ENCODE data around the gene SCGB3A2. TPM values are rescaled to one million over a fixed set of nuclear protein-coding genes. Genes with fewer than 3 reads are reported as not detected.
A peak's percentile ranks its signal among the peaks of the same experiment; 100 is the strongest.

SCGB3A2 gene
- total and polyA plus RNA-seq, 2 of the 8 experiments (the other 6 are each of a cell fraction or from before 2014, with no cell fraction given): 47.1 to 63.6 TPM

DNA sequence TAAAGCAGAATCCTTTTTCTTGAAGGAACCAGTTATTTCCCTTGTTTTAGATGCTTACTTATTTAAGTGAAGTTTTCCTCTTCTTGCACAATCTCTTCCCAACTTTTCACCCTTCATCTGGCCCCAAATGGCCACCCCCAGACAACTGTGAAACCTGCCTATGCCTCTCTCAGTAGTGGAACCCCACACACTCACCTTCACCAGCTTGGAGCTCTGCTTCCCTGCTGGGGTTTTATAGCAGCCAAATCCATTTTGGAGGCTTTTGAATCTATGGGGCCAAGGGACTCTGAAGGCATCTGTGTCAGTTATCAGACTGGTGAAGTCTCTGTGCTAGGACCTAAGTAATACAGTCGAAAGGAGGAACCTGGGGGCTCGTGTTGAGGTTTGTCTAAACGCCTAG lies 24.2 kb upstream of the SCGB3A2 start:
- no peak overlapping the region for H3K14ac ChIP-seq (ENCODE audit: insufficient read length)
- no peak for TF ChIP-seq YY1 (IDR thresholded peaks at IDR 0.05; ENCODE audit: low read depth, low read length)
- TF ChIP-seq SAP30 (IDR thresholded peaks at IDR 0.05; ENCODE audit: insufficient read depth, insufficient replicate concordance, low read length): no peak
- no peak for TF ChIP-seq SP2 (IDR thresholded peaks at IDR 0.05; ENCODE audit: low read length)
- TF ChIP-seq RFX5 (IDR thresholded peaks at IDR 0.05; ENCODE audit: borderline replicate concordance, low read depth, low read length): no peak
- TF ChIP-seq E2F6 (IDR thresholded peaks at IDR 0.05): no peak
- TF ChIP-seq POLR2A (IDR thresholded peaks at IDR 0.05; ENCODE audit: control extremely low read depth in 1 of 2, low read depth in 2 of 2, low read length in 2 of 2): peak in 1 of 2 experiments; percentile 48; a peak in 2 of 3 replicates
- TF ChIP-seq JUND (IDR thresholded peaks at IDR 0.05; ENCODE audit: low read length): no peak
- no peak for TF ChIP-seq ZNF274 (IDR thresholded peaks at IDR 0.05; ENCODE audit: borderline replicate concordance, extremely low read depth, low read length)
- TF ChIP-seq MAFK (IDR thresholded peaks at IDR 0.05; ENCODE audit: low read depth, low read length): no peak
- peak; percentile 84; the same call in 1 of the 2 replicates for TF ChIP-seq POLR2AphosphoS5 (IDR thresholded peaks at IDR 0.05; ENCODE audit: low read depth, low read length)
- peak; percentile 18; the same call in 1 of the 2 replicates for TF ChIP-seq CEBPB (IDR thresholded peaks at IDR 0.05; ENCODE audit: low read depth, low read length)
- TF ChIP-seq, protein P1, sequence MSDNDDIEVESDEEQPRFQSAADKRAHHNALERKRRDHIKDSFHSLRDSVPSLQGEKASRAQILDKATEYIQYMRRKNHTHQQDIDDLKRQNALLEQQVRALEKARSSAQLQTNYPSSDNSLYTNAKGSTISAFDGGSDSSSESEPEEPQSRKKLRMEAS (IDR thresholded peaks at IDR 0.05): no peak
- TF ChIP-seq SIRT6 (IDR thresholded peaks at IDR 0.05; ENCODE audit: low read length): no peak
- TF ChIP-seq CHD1 (IDR thresholded peaks at IDR 0.05; ENCODE audit: low read depth, low read length): no peak
- no peak for TF ChIP-seq CHD2 (IDR thresholded peaks at IDR 0.05; ENCODE audit: low read length)

More for the DNA sequence above, 24.2 kb upstream of the SCGB3A2 start:
- DNase-seq (ENCODE audit: low read depth in 1 of 2, low spot score in 2 of 2): no peak
- H4K20me1 ChIP-seq (replicated peaks in 1 of 2; ENCODE audit: control insufficient read depth in 1 of 2, insufficient read depth in 2 of 2, low read length in 2 of 2): no peaks in the 10 kb centered on the region
- FAIRE-seq: no peak
- H3K56ac ChIP-seq (replicated peaks; ENCODE audit: insufficient read length, low read depth, low read length): no peak overlapping the region
- no peak overlapping the region for H3K23ac ChIP-seq (ENCODE audit: insufficient read length)
- H3K27me3 ChIP-seq (replicated peaks in 1 of 4; ENCODE audit: control insufficient read depth in 3 of 4, extremely low read depth in 1 of 4, insufficient read depth in 3 of 4, low read length in 3 of 4): peaks cover 0 to 2% (median 0%) of the 10 kb centered on the region in 4 experiments; a peak in 1 of 7 replicates
- H3K79me1 ChIP-seq (ENCODE audit: low read depth, low read length): no peaks in the 10 kb centered on the region
- no peaks in the 10 kb centered on the region for H3K23me2 ChIP-seq (ENCODE audit: low read depth, low read length)
- H2BK120ac ChIP-seq (replicated peaks; ENCODE audit: low read depth, low read length): no peak overlapping the region
- no peak overlapping the region for H2BK5ac ChIP-seq (ENCODE audit: low read depth, low read length)
- H2BK20ac ChIP-seq (ENCODE audit: low read length): no peak overlapping the region
- no peak overlapping the region for H3K4ac ChIP-seq (replicated peaks; ENCODE audit: insufficient read length, low read depth, low read length)
- ChIA-PET CTCF (ENCODE audit: partially characterized antibody) (interaction anchor here (1.2 to 9.2 kb wide), 4 partner anchors 27 to 78 kb away, joined by 3 to 126 read pairs (median 8); no protein-coding TSS in a partner anchor), POLR2A (ENCODE audit: partially characterized antibody) (interaction anchor here (0.6 to 26.7 kb wide), 14 partner anchors 8 to 1338 kb away, joined by 3 to 730 read pairs (median 5); partner anchors contain the start of gene SCGB3A2)
- H2AFZ ChIP-seq (ENCODE audit: low read length): no peak overlapping the region
- H3K4me3 ChIP-seq (ENCODE audit: extremely low read depth in 1 of 4, insufficient read depth in 2 of 4, low read depth in 3 of 4, low read length in 4 of 4): no peak overlapping the region
- no peak overlapping the region for H4K8ac ChIP-seq (ENCODE audit: extremely low read depth, insufficient read depth, low read length)
- H3K4me2 ChIP-seq (ENCODE audit: insufficient read depth in 1 of 2, low read depth in 2 of 2, low read length in 2 of 2): no peak overlapping the region
- H4K5ac ChIP-seq (ENCODE audit: insufficient read length, low read depth, low read length): no peak overlapping the region
- WGBS, 2 experiments (ENCODE audit: extremely low coverage in 1 of 2, insufficient coverage in 1 of 2, insufficient read length in 1 of 2, insufficient replicate concordance in 2 of 2, low coverage in 1 of 2, low lambda C conversion rate in 2 of 2, missing lambda C conversion rate in 1 of 2): 64% methylated on average over 3 of the region's 3 CpGs; no CpG with 5 or more reads in 1 of the 2 experiments
- H3K4me1 ChIP-seq (replicated peaks in 1 of 4; ENCODE audit: control insufficient read depth in 3 of 4, insufficient read depth in 4 of 4, low read length in 3 of 4): peaks cover 0 to 2% (median 1%) of the 10 kb centered on the region in 4 experiments; a peak in 2 of 7 replicates
- H2BK12ac ChIP-seq (ENCODE audit: low read depth, low read length): no peak overlapping the region
- H3K36me3 ChIP-seq (ENCODE audit: control insufficient read depth in 2 of 4, insufficient read depth in 4 of 4, low read length in 3 of 4): peaks cover 0 to 4% (median 0%) of the 10 kb centered on the region in 4 experiments; a peak in 1 of 8 replicates
- H3K9ac ChIP-seq (replicated peaks in 1 of 4; ENCODE audit: extremely low read depth in 1 of 4, low read depth in 3 of 4, low read length in 3 of 4): no peak overlapping the region
- H3K18ac ChIP-seq (ENCODE audit: extremely low read depth, low read length): no peak overlapping the region
- H3K27ac ChIP-seq (ENCODE audit: low read depth, low read length): no peak overlapping the region
- H3K79me2 ChIP-seq (ENCODE audit: control insufficient read depth in 1 of 2, insufficient read depth in 2 of 2, low read length in 2 of 2): no peaks in the 10 kb centered on the region
- no peak overlapping the region for H2BK15ac ChIP-seq (ENCODE audit: low read length)
- no peaks in the 10 kb centered on the region for H3K9me3 ChIP-seq (ENCODE audit: insufficient read depth in 2 of 2, low read depth in 1 of 2, low read length in 1 of 2)
- no peak overlapping the region for H2AK5ac ChIP-seq (ENCODE audit: low read depth, low read length)
- no peak overlapping the region for H4K91ac ChIP-seq (replicated peaks; ENCODE audit: insufficient read length, low read length)
